GM10266 (cell line): ENCODE measurements around the gene HIPK2.

Experiments used
- DNase-seq: peaks from one replicate; pipeline ENCODE4 v3.0.0; 2012; ENCODE audit errors: extremely low spot score
- TF ChIP-seq, protein P1 (sequence below): IDR thresholded peaks from 2 replicates; pipeline ENCODE4 v1.5.1; 2012; ENCODE audit warnings: mild to moderate bottlenecking, low read depth; ENCODE audit not compliant: control insufficient read depth, insufficient read depth; ENCODE audit errors: missing control alignments

The HIPK2 gene

GRCh38 chr7:139804571-139804970 lies 26.8 kb upstream of the HIPK2 start:
- TF ChIP-seq, protein P1, sequence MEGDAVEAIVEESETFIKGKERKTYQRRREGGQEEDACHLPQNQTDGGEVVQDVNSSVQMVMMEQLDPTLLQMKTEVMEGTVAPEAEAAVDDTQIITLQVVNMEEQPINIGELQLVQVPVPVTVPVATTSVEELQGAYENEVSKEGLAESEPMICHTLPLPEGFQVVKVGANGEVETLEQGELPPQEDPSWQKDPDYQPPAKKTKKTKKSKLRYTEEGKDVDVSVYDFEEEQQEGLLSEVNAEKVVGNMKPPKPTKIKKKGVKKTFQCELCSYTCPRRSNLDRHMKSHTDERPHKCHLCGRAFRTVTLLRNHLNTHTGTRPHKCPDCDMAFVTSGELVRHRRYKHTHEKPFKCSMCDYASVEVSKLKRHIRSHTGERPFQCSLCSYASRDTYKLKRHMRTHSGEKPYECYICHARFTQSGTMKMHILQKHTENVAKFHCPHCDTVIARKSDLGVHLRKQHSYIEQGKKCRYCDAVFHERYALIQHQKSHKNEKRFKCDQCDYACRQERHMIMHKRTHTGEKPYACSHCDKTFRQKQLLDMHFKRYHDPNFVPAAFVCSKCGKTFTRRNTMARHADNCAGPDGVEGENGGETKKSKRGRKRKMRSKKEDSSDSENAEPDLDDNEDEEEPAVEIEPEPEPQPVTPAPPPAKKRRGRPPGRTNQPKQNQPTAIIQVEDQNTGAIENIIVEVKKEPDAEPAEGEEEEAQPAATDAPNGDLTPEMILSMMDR, result no peak
- DNase-seq, result no peak

- TF ChIP-seq, protein P1, result no peak
- DNase-seq, result no peak
These were observed 21.8 kb upstream of the HIPK2 start for GRCh38 chr7:139799586-139799985.

- no peak for DNase-seq
- TF ChIP-seq, protein P1, result no peak
These were observed 21.1 kb upstream of the HIPK2 start for GRCh38 chr7:139798892-139799291.

DNA sequence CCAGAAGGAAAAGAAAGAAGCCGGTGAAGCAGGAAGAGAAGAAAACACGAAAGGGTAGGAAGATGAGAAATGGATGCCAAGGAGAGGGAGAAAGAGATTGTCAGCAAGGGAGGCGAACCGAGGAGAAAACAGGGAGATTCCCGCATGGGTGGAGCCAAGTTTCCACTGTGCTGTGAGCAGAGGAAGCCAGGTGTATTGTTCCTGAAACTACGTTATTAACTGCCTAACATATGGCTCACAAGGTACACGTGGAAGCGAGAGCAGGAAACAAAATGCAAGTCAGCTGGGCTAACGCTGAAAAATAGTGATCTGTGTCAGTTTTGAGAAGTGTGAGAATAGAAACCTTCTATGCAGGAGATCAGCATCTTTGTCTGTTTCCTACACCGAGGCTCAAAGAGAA lies 20.4 kb upstream of the HIPK2 start:
- DNase-seq, result peak; percentile 28
- TF ChIP-seq, protein P1, result no peak

GRCh38 chr7:139797607-139798006 lies 19.8 kb upstream of the HIPK2 start:
- TF ChIP-seq, protein P1, result no peak

DNA sequence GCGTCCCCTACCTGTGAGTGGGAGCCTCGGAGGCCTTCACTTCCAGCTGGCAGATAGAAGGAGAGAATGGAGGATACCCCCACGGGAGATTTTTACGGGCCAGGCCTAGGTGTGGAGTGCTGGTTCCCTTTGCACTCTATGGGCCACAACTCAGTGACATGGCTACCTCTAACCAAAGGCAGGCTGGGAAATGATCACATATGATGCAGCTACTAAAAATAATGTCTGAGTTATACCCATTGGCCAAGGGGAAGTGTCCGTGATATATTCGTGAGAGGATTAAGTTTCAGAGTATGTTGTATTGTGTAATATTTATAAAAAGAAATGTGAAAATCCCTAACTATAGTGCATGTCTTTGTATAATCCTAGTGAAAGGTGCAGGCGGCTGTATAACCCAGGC lies 13.5 kb upstream of the HIPK2 start:
- TF ChIP-seq, protein P1, result no peak
- DNase-seq, result no peak

More at GRCh38 chr7:139797607-139798006, 19.8 kb upstream of the HIPK2 start:
- DNase-seq, result no peak

DNA sequence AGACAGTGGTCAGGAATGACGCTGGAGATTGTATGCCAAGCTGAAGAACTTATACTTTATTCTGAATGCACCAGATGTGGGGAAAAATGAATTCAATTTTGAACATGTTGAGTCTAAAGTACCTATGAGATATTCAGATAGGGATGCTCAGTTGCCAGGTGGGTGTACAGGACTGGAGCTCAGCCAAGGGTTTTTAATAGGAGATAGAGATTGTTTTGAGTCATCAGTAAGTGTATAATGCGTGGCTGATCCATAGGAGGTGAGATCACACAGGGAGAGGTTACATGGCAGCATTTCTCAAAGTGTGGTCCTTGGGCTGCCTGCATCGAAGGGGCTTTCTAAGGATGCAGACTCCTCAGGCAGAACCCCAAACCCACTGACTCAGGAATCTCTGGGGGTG lies 6.8 kb upstream of the HIPK2 start:
- TF ChIP-seq, protein P1, result no peak
- DNase-seq, result no peak
